GM10266 (cell line): Measurements from ENCODE around the gene S100A6.
A peak's percentile ranks its signal among the peaks of the same experiment; 100 is the strongest.
"Not testable (repeated sequence)": the region's sequence is repeated elsewhere in the genome, so short reads cannot be mapped to it uniquely, and the experiment has no call there.

Experiments used
- DNase-seq: peaks from one replicate; pipeline ENCODE4 v3.0.0; 2012; ENCODE audit errors: extremely low spot score
- CTCF ChIP-seq: IDR thresholded peaks from 2 replicates; pipeline ENCODE4 v1.5.1; 2012; ENCODE audit warnings: mild to moderate bottlenecking, low read depth; ENCODE audit not compliant: control insufficient read depth, insufficient read depth; ENCODE audit errors: missing control alignments

S100A6 gene

GRCh38 chr1:153577138-153577537 is 41.3 kb upstream of the S100A6 start:
- no peak for TF ChIP-seq CTCF
- no peak for DNase-seq

- not testable (repeated sequence) for DNase-seq
These were observed 39.7 kb upstream of the S100A6 start for GRCh38 chr1:153575497-153575896.

GRCh38 chr1:153575081-153575491 is 39.3 kb upstream of the S100A6 start:
- not testable (repeated sequence) for DNase-seq

GRCh38 chr1:153573351-153573750 is 37.6 kb upstream of the S100A6 start:
- DNase-seq: no peak

GRCh38 chr1:153572569-153573015 is 36.8 kb upstream of the S100A6 start:
- peak; percentile 84 for TF ChIP-seq CTCF

More at GRCh38 chr1:153573351-153573750, 37.6 kb upstream of the S100A6 start:
- TF ChIP-seq CTCF: no peak

GRCh38 chr1:153571706-153572105 is 35.9 kb upstream of the S100A6 start:
- DNase-seq: no peak
- TF ChIP-seq CTCF: no peak

More at GRCh38 chr1:153572569-153573015, 36.8 kb upstream of the S100A6 start:
- DNase-seq: peak; percentile 77

- no peak for TF ChIP-seq CTCF
- DNase-seq: no peak
These were observed 35.1 kb upstream of the S100A6 start for GRCh38 chr1:153570874-153571273.

GRCh38 chr1:153569465-153569864 is 33.7 kb upstream of the S100A6 start:
- DNase-seq: no peak
- TF ChIP-seq CTCF: no peak
